ENCODE results near the gene YEATS2.
"Not testable (repeated sequence)": the region's sequence is repeated elsewhere in the genome, so short reads cannot be mapped to it uniquely, and the experiment has no call there.

Gene YEATS2

GRCh38 chr3:183782576-183783276, 85.1 kb downstream of the YEATS2 start:
- Histone ChIP-seq H3K4me3 (replicated peaks; ENCODE audit: insufficient read depth, low read length) (no peak overlapping the region), H3K27ac (replicated peaks) (peak overlapping the region; percentile 26), H3K27me3 (ENCODE audit: insufficient read depth, poor library complexity, severe bottlenecking) (no peaks in the 10 kb centered on the region)
- TF ChIP-seq REST (IDR thresholded peaks at IDR 0.05; ENCODE audit: insufficient replicate concordance, low read depth) (no peak), SPI1 (IDR thresholded peaks at IDR 0.05; ENCODE audit: borderline replicate concordance, low read depth) (0 out of 2 replicates have a peak, but pooled peaks have one; percentile 10)
- DNase-seq (ENCODE audit: low read depth in 1 of 2, low spot score in 1 of 2): no peak

DNA sequence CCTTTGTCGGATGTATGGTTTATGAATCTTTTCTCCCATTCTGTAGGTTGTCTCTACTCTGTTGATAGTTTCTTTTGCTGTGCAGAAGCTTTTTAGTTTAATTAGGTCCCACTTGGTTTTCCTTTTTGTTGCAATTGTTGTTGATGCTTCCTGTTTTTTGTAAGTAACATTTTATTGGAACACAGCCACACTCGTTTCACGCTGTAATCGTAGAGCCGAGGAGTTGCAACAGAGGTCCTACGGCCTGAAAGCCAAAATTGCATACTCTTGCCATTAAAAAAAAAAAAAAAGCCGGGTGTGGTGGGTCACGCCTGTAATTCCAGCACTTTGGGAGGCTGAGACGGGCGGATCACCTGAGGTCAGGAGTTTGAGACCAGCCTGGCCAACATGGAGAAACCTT, 86.9 kb downstream of the YEATS2 start:
- DNase-seq (ENCODE audit: low read depth in 1 of 2, low spot score in 1 of 2): peak; percentile 52 to 80
- H3K4me3 ChIP-seq (replicated peaks; ENCODE audit: insufficient read depth, low read length); H3K27me3 ChIP-seq (ENCODE audit: insufficient read depth, poor library complexity, severe bottlenecking): not testable (repeated sequence)
- peak overlapping the region; percentile 34 for H3K27ac ChIP-seq (replicated peaks)

- TF ChIP-seq POLR2AphosphoS5 (IDR thresholded peaks at IDR 0.05; ENCODE audit: low read depth) (no peak), SPI1 (IDR thresholded peaks at IDR 0.05; ENCODE audit: borderline replicate concordance, low read depth) (no peak), GABPA (IDR thresholded peaks at IDR 0.05; ENCODE audit: low read depth) (no peak), REST (IDR thresholded peaks at IDR 0.05; ENCODE audit: insufficient replicate concordance, low read depth) (no peak)
- TF ChIP-seq, protein P1, sequence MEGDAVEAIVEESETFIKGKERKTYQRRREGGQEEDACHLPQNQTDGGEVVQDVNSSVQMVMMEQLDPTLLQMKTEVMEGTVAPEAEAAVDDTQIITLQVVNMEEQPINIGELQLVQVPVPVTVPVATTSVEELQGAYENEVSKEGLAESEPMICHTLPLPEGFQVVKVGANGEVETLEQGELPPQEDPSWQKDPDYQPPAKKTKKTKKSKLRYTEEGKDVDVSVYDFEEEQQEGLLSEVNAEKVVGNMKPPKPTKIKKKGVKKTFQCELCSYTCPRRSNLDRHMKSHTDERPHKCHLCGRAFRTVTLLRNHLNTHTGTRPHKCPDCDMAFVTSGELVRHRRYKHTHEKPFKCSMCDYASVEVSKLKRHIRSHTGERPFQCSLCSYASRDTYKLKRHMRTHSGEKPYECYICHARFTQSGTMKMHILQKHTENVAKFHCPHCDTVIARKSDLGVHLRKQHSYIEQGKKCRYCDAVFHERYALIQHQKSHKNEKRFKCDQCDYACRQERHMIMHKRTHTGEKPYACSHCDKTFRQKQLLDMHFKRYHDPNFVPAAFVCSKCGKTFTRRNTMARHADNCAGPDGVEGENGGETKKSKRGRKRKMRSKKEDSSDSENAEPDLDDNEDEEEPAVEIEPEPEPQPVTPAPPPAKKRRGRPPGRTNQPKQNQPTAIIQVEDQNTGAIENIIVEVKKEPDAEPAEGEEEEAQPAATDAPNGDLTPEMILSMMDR (IDR thresholded peaks at IDR 0.05; ENCODE audit: insufficient read depth, low read length): no peak
- no peaks in the 10 kb centered on the region for H3K27me3 ChIP-seq (ENCODE audit: insufficient read depth, poor library complexity, severe bottlenecking)
- no peak overlapping the region for H3K4me3 ChIP-seq (replicated peaks; ENCODE audit: insufficient read depth, low read length)
- no peak for DNase-seq (ENCODE audit: low read depth in 1 of 2, low spot score in 1 of 2)
- H3K27ac ChIP-seq (replicated peaks): no peak overlapping the region
These were observed 92.2 kb downstream of the YEATS2 start for GRCh38 chr3:183789826-183790225.

- H3K27me3 ChIP-seq (ENCODE audit: insufficient read depth, poor library complexity, severe bottlenecking): no peaks in the 10 kb centered on the region
- TF ChIP-seq POLR2AphosphoS5 (IDR thresholded peaks at IDR 0.05; ENCODE audit: low read depth) (no peak), GABPA (IDR thresholded peaks at IDR 0.05; ENCODE audit: low read depth) (no peak), REST (IDR thresholded peaks at IDR 0.05; ENCODE audit: insufficient replicate concordance, low read depth) (no peak), SPI1 (IDR thresholded peaks at IDR 0.05; ENCODE audit: borderline replicate concordance, low read depth) (no peak)
- TF ChIP-seq, protein P1 (IDR thresholded peaks at IDR 0.05; ENCODE audit: insufficient read depth, low read length): no peak
- H3K4me3 ChIP-seq (replicated peaks; ENCODE audit: insufficient read depth, low read length): no peak overlapping the region
- no peak for DNase-seq (ENCODE audit: low read depth in 1 of 2, low spot score in 1 of 2)
- H3K27ac ChIP-seq (replicated peaks): no peak overlapping the region
These were observed 93.1 kb downstream of the YEATS2 start for GRCh38 chr3:183790700-183791099.
